ENCODE measurements around the gene RANBP17. TPM values are rescaled to one million over a fixed set of nuclear protein-coding genes. Genes with fewer than 3 reads are reported as not detected.

RANBP17 gene
- total RNA-seq, 1 experiment from 2014 or later = 19.0 TPM

- POLR2A ChIA-PET = no interaction called here
- CTCF ChIA-PET = no interaction called here
- BruUV-seq (replicated peaks) = no TSS peak
- H3K4me3 Mint-ChIP-seq (ENCODE audit: unreplicated experiment) = no peak overlapping the region
- H3K27me3 Mint-ChIP-seq (ENCODE audit: insufficient read depth, unreplicated experiment) = no peaks in the 10 kb centered on the region
- H3K36me3 Mint-ChIP-seq (ENCODE audit: insufficient read depth, unreplicated experiment) = peaks cover 5% of the 10 kb centered on the region
- DNase-seq (ENCODE audit: unreplicated experiment) = no peak
- H3K4me1 Mint-ChIP-seq (ENCODE audit: insufficient read depth, unreplicated experiment) = no peaks in the 10 kb centered on the region
- no peak for TF ChIP-seq CTCF (IDR thresholded peaks at IDR 0.05; ENCODE audit: unreplicated experiment)
- intact Hi-C loops (cut with micrococcal nuclease) = no loop called here
- H3K9me3 Mint-ChIP-seq (ENCODE audit: unreplicated experiment) = peaks cover 9% of the 10 kb centered on the region
- H3K27ac Mint-ChIP-seq (ENCODE audit: low read depth, unreplicated experiment) = no peak overlapping the region
Measured at GRCh38 chr5:171102877-171103610, 241.2 kb downstream of the RANBP17 start.

GRCh38 chr5:171107669-171108068 is 245.9 kb downstream of the RANBP17 start:
- ChIA-PET CTCF (interaction anchor here (0.5 kb wide), 1 partner anchor 217 kb away, joined by 3 read pairs; no protein-coding TSS in a partner anchor), POLR2A (no interaction called here)
- Mint-ChIP-seq H3K4me1 (ENCODE audit: insufficient read depth, unreplicated experiment) (no peaks in the 10 kb centered on the region), H3K27me3 (ENCODE audit: insufficient read depth, unreplicated experiment) (no peaks in the 10 kb centered on the region), H3K36me3 (ENCODE audit: insufficient read depth, unreplicated experiment) (peaks cover 11% of the 10 kb centered on the region), H3K27ac (ENCODE audit: low read depth, unreplicated experiment) (no peak overlapping the region), H3K4me3 (ENCODE audit: unreplicated experiment) (no peak overlapping the region), H3K9me3 (ENCODE audit: unreplicated experiment) (no peaks in the 10 kb centered on the region)
- DNase-seq (ENCODE audit: unreplicated experiment) = no peak
- intact Hi-C loops (cut with micrococcal nuclease) = no loop called here
- TF ChIP-seq CTCF (IDR thresholded peaks at IDR 0.05; ENCODE audit: unreplicated experiment) = no peak
- BruUV-seq (replicated peaks) = no TSS peak

GRCh38 chr5:171115519-171115918 is 253.7 kb downstream of the RANBP17 start:
- Mint-ChIP-seq H3K9me3 (ENCODE audit: unreplicated experiment) (peaks cover 8% of the 10 kb centered on the region), H3K4me3 (ENCODE audit: unreplicated experiment) (no peak overlapping the region), H3K36me3 (ENCODE audit: insufficient read depth, unreplicated experiment) (peaks cover 5% of the 10 kb centered on the region), H3K4me1 (ENCODE audit: insufficient read depth, unreplicated experiment) (no peaks in the 10 kb centered on the region), H3K27ac (ENCODE audit: low read depth, unreplicated experiment) (no peak overlapping the region), H3K27me3 (ENCODE audit: insufficient read depth, unreplicated experiment) (no peaks in the 10 kb centered on the region)
- CTCF ChIA-PET = interaction anchor here (0.6 to 1.1 kb wide), 3 partner anchors 23 to 1104 kb away, joined by 3 read pairs; no protein-coding TSS in a partner anchor
- BruUV-seq (replicated peaks) = no TSS peak
- TF ChIP-seq CTCF (IDR thresholded peaks at IDR 0.05; ENCODE audit: unreplicated experiment) = no peak
- POLR2A ChIA-PET = interaction anchor here (0.6 to 0.7 kb wide), 2 partner anchors 92 to 360 kb away, joined by 3 to 5 read pairs; no protein-coding TSS in a partner anchor
- intact Hi-C loops (cut with micrococcal nuclease) = no loop called here
- no peak for DNase-seq (ENCODE audit: unreplicated experiment)

- no peak overlapping the region for H3K4me3 Mint-ChIP-seq (ENCODE audit: unreplicated experiment)
- no peak for TF ChIP-seq CTCF (IDR thresholded peaks at IDR 0.05; ENCODE audit: unreplicated experiment)
- intact Hi-C loops (cut with micrococcal nuclease) = no loop called here
- no peak overlapping the region for H3K27ac Mint-ChIP-seq (ENCODE audit: low read depth, unreplicated experiment)
- no peaks in the 10 kb centered on the region for H3K4me1 Mint-ChIP-seq (ENCODE audit: insufficient read depth, unreplicated experiment)
- H3K36me3 Mint-ChIP-seq (ENCODE audit: insufficient read depth, unreplicated experiment) = peaks cover 5% of the 10 kb centered on the region
- peaks cover 8% of the 10 kb centered on the region for H3K9me3 Mint-ChIP-seq (ENCODE audit: unreplicated experiment)
- no peak for DNase-seq (ENCODE audit: unreplicated experiment)
- ChIA-PET POLR2A (no interaction called here), CTCF (interaction anchor here (0.8 kb wide), 1 partner anchor 278 kb away, joined by 3 read pairs; no protein-coding TSS in a partner anchor)
- BruUV-seq (replicated peaks) = no TSS peak
- H3K27me3 Mint-ChIP-seq (ENCODE audit: insufficient read depth, unreplicated experiment) = no peaks in the 10 kb centered on the region
Measured at GRCh38 chr5:171116719-171117118, 254.9 kb downstream of the RANBP17 start.
